Measurements from ENCODE around the gene ARMC2. TPM values are rescaled to one million over a fixed set of nuclear protein-coding genes. Genes with fewer than 3 reads are reported as not detected.

ARMC2 gene
- total RNA-seq, 2 donors from 2014 or later: 0.66 to 1.6 TPM

GRCh38 chr6:108946695-108947094 is 98.5 kb downstream of the ARMC2 start:
- H3K36me3 ChIP-seq (replicated peaks in 1 of 2; ENCODE audit: insufficient read depth in 1 of 2, low read depth in 2 of 2): no peaks in the 10 kb centered on the region
- no peaks in the 10 kb centered on the region for H3K27me3 ChIP-seq
- TF ChIP-seq CTCF (IDR thresholded peaks at IDR 0.05): no peak
- no peak for TF ChIP-seq POLR2A (IDR thresholded peaks at IDR 0.05)
- no peak overlapping the region for H3K4me3 ChIP-seq
- DNase-seq (no peak), ATAC-seq (no peak)
- peaks cover 46% of the 10 kb centered on the region for H3K4me1 ChIP-seq
- intact Hi-C loops (cut with DNase I): no loop called here
- H3K27ac ChIP-seq: peak overlapping the region; percentile 47 to 76 (median 71)
- WGBS, 2 donors: 53 to 66% methylated on average over 3 of the region's 3 CpGs
- H3K9me3 ChIP-seq: no peaks in the 10 kb centered on the region

GRCh38 chr6:108947114-108947854 is 99.1 kb downstream of the ARMC2 start:
- Histone ChIP-seq H3K9me3 (no peaks in the 10 kb centered on the region), H3K4me3 (no peak overlapping the region), H3K27me3 (no peaks in the 10 kb centered on the region), H3K36me3 (replicated peaks in 1 of 2; ENCODE audit: insufficient read depth in 1 of 2, low read depth in 2 of 2) (no peaks in the 10 kb centered on the region), H3K27ac (peak overlapping the region; percentile 28 to 76 (median 71)), H3K4me1 (peaks cover 41% of the 10 kb centered on the region)
- 37 to 65% methylated on average over 5 of the region's 5 CpGs for WGBS, 2 donors
- ATAC-seq (peak; percentile 71), DNase-seq (peak in 3 of 4 donors; percentile 31 to 73 (median 58))
- TF ChIP-seq CTCF (IDR thresholded peaks at IDR 0.05) (no peak), POLR2A (IDR thresholded peaks at IDR 0.05) (peak in 2 of 3 donors; percentile 17 to 31)
- intact Hi-C loops (cut with DNase I): no loop called here

DNA sequence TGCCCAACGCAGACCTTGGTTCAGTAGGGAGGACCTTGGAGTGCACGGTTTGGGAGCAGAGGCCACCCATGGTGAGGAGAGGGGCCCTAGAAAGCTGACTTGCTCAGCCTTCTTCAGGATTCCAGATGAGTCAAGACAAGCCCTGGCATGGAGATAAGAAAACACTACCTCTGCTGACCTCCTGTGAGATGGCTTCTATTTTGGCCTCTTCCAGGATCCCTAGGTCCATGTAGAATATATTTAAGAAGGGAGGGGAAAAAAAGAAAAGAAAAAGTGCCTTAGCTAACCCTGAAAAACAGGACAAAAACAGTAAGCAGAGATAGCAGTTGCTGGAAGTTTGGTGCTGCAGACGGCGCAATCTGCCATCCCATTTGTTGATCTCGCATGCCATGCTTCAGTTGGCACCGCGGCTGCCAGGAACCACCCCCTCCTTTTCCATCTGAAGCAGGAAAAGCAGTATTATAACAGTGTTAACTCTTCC is 100.0 kb downstream of the ARMC2 start:
- ATAC-seq (no peak), DNase-seq (peak in 3 of 4 donors; percentile 34 to 65 (median 44))
- Histone ChIP-seq H3K27me3 (no peaks in the 10 kb centered on the region), H3K4me1 (peaks cover 41% of the 10 kb centered on the region), H3K27ac (peak overlapping the region in 2 of 4 donors; percentile 42 to 76), H3K4me3 (no peak overlapping the region), H3K36me3 (replicated peaks in 1 of 2; ENCODE audit: insufficient read depth in 1 of 2, low read depth in 2 of 2) (no peaks in the 10 kb centered on the region), H3K9me3 (no peaks in the 10 kb centered on the region)
- TF ChIP-seq POLR2A (IDR thresholded peaks at IDR 0.05) (peak in 1 of 3 donors; percentile 14), CTCF (IDR thresholded peaks at IDR 0.05) (no peak)
- intact Hi-C loops (cut with DNase I): no loop called here
- WGBS, 2 donors: 32 to 47% methylated on average over 7 of the region's 7 CpGs

DNA sequence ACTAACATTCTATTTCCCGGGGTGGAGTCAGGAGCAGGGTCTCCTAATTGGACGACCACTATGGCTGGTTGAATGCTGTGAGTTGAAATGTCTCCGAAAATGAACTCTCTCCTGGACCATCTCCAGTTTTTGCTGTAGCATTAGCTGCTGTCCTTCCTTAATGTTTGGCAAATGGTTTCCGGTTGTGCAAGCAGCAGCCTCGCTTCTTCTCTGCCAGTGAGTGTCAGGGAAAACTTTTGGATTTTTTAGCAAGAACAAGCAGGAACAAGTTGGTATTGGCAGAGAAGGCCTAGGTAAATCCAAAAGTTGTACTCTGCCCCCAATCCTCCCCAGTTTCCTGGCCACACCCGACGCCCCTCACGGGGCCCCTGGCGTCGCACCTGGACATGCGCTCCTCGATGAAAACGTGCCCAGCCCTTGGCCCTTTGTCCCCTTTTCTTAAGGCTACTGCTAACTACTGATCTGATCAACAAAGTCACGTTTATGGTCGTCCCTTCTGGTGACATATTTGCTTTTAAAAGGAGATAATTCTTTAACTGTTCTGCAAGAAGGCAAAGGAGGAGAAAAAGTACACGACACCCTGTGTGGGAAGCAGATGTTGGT is 103.2 kb downstream of the ARMC2 start:
- H3K27me3 ChIP-seq: no peaks in the 10 kb centered on the region
- no peak overlapping the region for H3K4me3 ChIP-seq
- H3K36me3 ChIP-seq (replicated peaks in 1 of 2; ENCODE audit: insufficient read depth in 1 of 2, low read depth in 2 of 2): no peaks in the 10 kb centered on the region
- no peak for ATAC-seq
- intact Hi-C loops (cut with DNase I): no loop called here
- no peak for DNase-seq
- 69 to 75% methylated on average over 13 to 16 of the region's 16 CpGs for WGBS, 2 donors
- no peak overlapping the region for H3K27ac ChIP-seq
- TF ChIP-seq CTCF (IDR thresholded peaks at IDR 0.05) (no peak), POLR2A (IDR thresholded peaks at IDR 0.05) (no peak)
- peaks cover 24% of the 10 kb centered on the region for H3K4me1 ChIP-seq
- no peaks in the 10 kb centered on the region for H3K9me3 ChIP-seq
